ENCODE measurements around the gene LDHD.

- TF ChIP-seq CTCF (IDR thresholded peaks at IDR 0.05; ENCODE audit: low read length) (no peak), EZH2 (IDR thresholded peaks at IDR 0.05; ENCODE audit: borderline replicate concordance, low read length) (no peak)
Observed at GRCh38 chr16:75065521-75066149, 50.9 kb downstream of the LDHD start.

All from OCI-LY1 (cell line).